ENCODE results near the gene CLCNKA. TPM values are rescaled to one million over a fixed set of nuclear protein-coding genes. Genes with fewer than 3 reads are reported as not detected.
A peak's percentile ranks its signal among the peaks of the same experiment; 100 is the strongest.

CLCNKA gene
- total RNA-seq, 1 experiment from 2014 or later, result not detected

DNA sequence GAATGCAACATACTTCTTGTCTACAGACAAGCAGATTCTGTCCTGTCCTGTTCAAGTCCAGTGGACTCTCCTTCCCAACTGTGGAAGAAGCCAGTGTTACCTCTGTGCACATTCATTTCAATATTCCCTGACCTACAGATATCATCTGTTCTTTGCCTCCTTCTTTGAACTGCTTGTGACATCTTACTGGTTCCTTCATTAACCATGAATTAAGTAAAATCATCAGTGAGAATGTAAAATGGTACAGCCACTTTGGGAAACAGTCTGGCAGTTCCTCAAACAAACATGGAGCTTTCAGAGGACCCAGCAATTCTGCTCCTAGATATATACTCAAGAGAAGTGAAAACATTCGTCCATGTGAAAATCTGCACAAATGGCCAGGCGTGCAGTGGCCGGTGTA lies 11.0 kb upstream of the CLCNKA start:
- H3K4me3 ChIP-seq (ENCODE audit: low read length), result no peak overlapping the region
- intact Hi-C loops (cut with micrococcal nuclease), result no loop called here
- no peak overlapping the region for H2AFZ ChIP-seq (ENCODE audit: low read length)
- BruUV-seq (replicated peaks), result no TSS peak
- TF ChIP-seq EZH2 (IDR thresholded peaks at IDR 0.05; ENCODE audit: low read length, unreplicated experiment), result no peak
- no peak for TF ChIP-seq EZH2phosphoT487 (IDR thresholded peaks at IDR 0.05; ENCODE audit: borderline replicate concordance, low read length)
- TF ChIP-seq, protein P1, sequence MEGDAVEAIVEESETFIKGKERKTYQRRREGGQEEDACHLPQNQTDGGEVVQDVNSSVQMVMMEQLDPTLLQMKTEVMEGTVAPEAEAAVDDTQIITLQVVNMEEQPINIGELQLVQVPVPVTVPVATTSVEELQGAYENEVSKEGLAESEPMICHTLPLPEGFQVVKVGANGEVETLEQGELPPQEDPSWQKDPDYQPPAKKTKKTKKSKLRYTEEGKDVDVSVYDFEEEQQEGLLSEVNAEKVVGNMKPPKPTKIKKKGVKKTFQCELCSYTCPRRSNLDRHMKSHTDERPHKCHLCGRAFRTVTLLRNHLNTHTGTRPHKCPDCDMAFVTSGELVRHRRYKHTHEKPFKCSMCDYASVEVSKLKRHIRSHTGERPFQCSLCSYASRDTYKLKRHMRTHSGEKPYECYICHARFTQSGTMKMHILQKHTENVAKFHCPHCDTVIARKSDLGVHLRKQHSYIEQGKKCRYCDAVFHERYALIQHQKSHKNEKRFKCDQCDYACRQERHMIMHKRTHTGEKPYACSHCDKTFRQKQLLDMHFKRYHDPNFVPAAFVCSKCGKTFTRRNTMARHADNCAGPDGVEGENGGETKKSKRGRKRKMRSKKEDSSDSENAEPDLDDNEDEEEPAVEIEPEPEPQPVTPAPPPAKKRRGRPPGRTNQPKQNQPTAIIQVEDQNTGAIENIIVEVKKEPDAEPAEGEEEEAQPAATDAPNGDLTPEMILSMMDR (conservative IDR thresholded peaks at IDR 0.05; ENCODE audit: low read depth, low read length), result no peak
- peaks cover 12% of the 10 kb centered on the region for H3K4me1 ChIP-seq (ENCODE audit: insufficient read depth, low read length)
- H3K9ac ChIP-seq (ENCODE audit: low read length), result no peak overlapping the region
- H3K36me3 ChIP-seq (ENCODE audit: low read depth, low read length), result no peaks in the 10 kb centered on the region
- DNase-seq (no peak), ATAC-seq (no peak)
- no peak overlapping the region for H3K4me2 ChIP-seq (ENCODE audit: low read length)
- no peaks in the 10 kb centered on the region for H3K9me3 ChIP-seq (ENCODE audit: low read length)
- H3K9me2 ChIP-seq (replicated peaks; ENCODE audit: low read length), result no peaks in the 10 kb centered on the region
- H3K79me2 ChIP-seq (ENCODE audit: low read length), result no peaks in the 10 kb centered on the region
- H4K20me1 ChIP-seq (ENCODE audit: low read length), result no peaks in the 10 kb centered on the region
- H3K27ac ChIP-seq (ENCODE audit: low read length), result no peak overlapping the region
- CTCF ChIA-PET, result no interaction called here
- POLR2A ChIA-PET (ENCODE audit: unreplicated experiment), result no interaction called here
- no peaks in the 10 kb centered on the region for H3K27me3 ChIP-seq (ENCODE audit: low read length)
- H3F3A ChIP-seq (ENCODE audit: low read length, unreplicated experiment), result no peaks in the 10 kb centered on the region

DNA sequence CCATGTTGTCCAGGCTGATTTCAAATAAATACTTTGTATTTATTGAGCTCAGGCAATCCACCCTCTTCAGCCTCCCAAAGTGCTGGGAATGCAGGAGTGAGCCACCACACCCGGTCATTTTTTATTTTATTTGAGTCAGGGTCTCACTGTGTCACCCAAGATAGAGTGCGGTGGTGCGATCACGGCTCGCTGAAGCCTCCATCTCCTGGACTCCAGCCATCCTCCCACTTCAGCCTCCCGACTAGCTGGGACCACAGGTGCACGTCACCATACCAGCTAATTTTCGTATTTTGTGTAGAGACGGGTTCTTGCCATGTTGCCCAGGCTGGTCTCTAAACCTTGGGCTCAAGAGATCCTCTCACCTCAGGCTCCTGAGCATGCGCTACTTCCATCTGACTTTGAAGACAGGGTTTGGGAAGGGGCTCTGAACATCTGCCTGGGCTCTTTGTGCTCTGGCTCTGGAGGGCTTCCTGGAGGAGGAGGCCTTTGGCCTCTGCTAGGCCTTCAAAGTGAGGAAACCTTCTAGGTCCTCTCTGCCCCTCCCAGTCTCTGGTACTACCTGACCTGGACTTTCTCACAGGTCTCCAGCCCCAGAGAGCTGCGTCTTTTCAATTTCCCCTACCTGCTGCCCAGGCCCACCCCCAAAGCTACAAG lies 9.8 kb upstream of the CLCNKA start:
- peak overlapping the region; percentile 72; the same call in 1 of the 2 replicates for H2AFZ ChIP-seq (ENCODE audit: low read length)
- H3K9me2 ChIP-seq (replicated peaks; ENCODE audit: low read length), result no peaks in the 10 kb centered on the region
- ChIA-PET CTCF (no interaction called here), POLR2A (ENCODE audit: unreplicated experiment) (no interaction called here)
- H3K27ac ChIP-seq (ENCODE audit: low read length), result no peak overlapping the region
- no peaks in the 10 kb centered on the region for H4K20me1 ChIP-seq (ENCODE audit: low read length)
- H3K4me2 ChIP-seq (ENCODE audit: low read length), result peak overlapping the region; percentile 81
- H3F3A ChIP-seq (ENCODE audit: low read length, unreplicated experiment), result no peaks in the 10 kb centered on the region
- BruUV-seq (replicated peaks), result no TSS peak
- peak overlapping the region; percentile 58; the same call in 1 of the 2 replicates for H3K4me3 ChIP-seq (ENCODE audit: low read length)
- H3K4me1 ChIP-seq (ENCODE audit: insufficient read depth, low read length), result peaks cover 12% of the 10 kb centered on the region
- no peak for DNase-seq
- no peaks in the 10 kb centered on the region for H3K79me2 ChIP-seq (ENCODE audit: low read length)
- intact Hi-C loops (cut with micrococcal nuclease), result no loop called here
- ATAC-seq, result no peak
- no peaks in the 10 kb centered on the region for H3K27me3 ChIP-seq (ENCODE audit: low read length)
- H3K9ac ChIP-seq (ENCODE audit: low read length), result no peak overlapping the region
- TF ChIP-seq EZH2 (IDR thresholded peaks at IDR 0.05; ENCODE audit: low read length, unreplicated experiment) (no peak), EZH2phosphoT487 (IDR thresholded peaks at IDR 0.05; ENCODE audit: borderline replicate concordance, low read length) (no peak)
- TF ChIP-seq, protein P1 (conservative IDR thresholded peaks at IDR 0.05; ENCODE audit: low read depth, low read length), result no peak
- no peaks in the 10 kb centered on the region for H3K36me3 ChIP-seq (ENCODE audit: low read depth, low read length)
- H3K9me3 ChIP-seq (ENCODE audit: low read length), result no peaks in the 10 kb centered on the region

DNA sequence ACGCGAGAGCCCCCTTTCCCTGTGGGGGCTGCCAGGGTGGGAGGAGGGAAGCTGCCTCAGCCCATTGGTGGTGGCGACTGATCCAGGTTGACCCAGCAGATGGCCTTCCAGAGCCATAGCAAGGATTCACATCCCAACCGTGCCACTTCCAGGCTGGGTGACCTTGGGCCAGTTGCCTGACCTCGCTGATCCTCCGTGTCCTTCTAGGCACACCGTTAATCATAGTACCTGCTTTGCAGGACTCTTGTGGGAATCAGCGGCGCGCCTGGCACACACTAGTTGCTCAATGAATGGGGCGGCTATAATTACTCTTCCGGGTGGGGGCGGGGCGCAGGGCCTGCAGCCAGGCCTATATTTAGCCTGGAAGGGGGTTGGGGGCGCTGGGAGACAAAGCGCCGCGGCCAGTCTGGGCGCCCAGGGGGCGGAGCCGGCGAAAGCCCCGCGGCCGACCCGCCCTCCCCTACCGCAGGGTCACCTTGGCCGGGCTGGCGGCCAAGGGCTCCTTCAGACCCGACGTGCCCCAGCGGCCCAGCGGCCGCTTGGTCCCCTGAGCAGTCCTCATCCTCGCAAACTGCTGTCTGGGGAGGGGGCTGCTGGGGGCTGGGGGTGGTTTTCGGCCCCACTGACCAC lies 9.1 kb upstream of the CLCNKA start:
- Histone ChIP-seq H2AFZ (ENCODE audit: low read length) (peak overlapping the region; percentile 72; the same call in 1 of the 2 replicates), H3K4me2 (ENCODE audit: low read length) (peak overlapping the region; percentile 81), H3K4me1 (ENCODE audit: insufficient read depth, low read length) (peaks cover 10% of the 10 kb centered on the region), H3K27me3 (ENCODE audit: low read length) (no peaks in the 10 kb centered on the region), H3K27ac (ENCODE audit: low read length) (no peak overlapping the region), H4K20me1 (ENCODE audit: low read length) (no peaks in the 10 kb centered on the region), H3K9me2 (replicated peaks; ENCODE audit: low read length) (no peaks in the 10 kb centered on the region), H3K9me3 (ENCODE audit: low read length) (no peaks in the 10 kb centered on the region), H3K4me3 (ENCODE audit: low read length) (peak overlapping the region; percentile 58; the same call in 1 of the 2 replicates), H3K9ac (ENCODE audit: low read length) (no peak overlapping the region; the same call in 1 of the 2 replicates), H3F3A (ENCODE audit: low read length, unreplicated experiment) (no peaks in the 10 kb centered on the region), H3K79me2 (ENCODE audit: low read length) (no peaks in the 10 kb centered on the region), H3K36me3 (ENCODE audit: low read depth, low read length) (no peaks in the 10 kb centered on the region)
- ChIA-PET POLR2A (ENCODE audit: unreplicated experiment) (no interaction called here), CTCF (no interaction called here)
- no TSS peak for BruUV-seq (replicated peaks)
- peak; percentile 10; the same call in 1 of the 2 replicates for ATAC-seq
- intact Hi-C loops (cut with micrococcal nuclease), result no loop called here
- peak; percentile 18 for DNase-seq
- no peak for TF ChIP-seq EZH2phosphoT487 (IDR thresholded peaks at IDR 0.05; ENCODE audit: borderline replicate concordance, low read length)

Data from PC-3 (cell line).